Right lobe of liver (tissue), 4 donors: Measurements from ENCODE around the gene HUS1.

Source experiments
- CTCF ChIP-seq, 4 donors: fragments of 200-600 bp in 3 of 4; fragments of 450-650 bp in 1 of 4; IDR thresholded peaks; one replicate each; pipeline versions ENCODE4 v1.5.1 to v1.8.0; 2016 to 2022; ENCODE audit warnings: antibody characterized with exemption in 4 of 4, mild to moderate bottlenecking in 2 of 4
- POLR2A ChIP-seq: fragments of 450-650 bp; IDR thresholded peaks from one replicate; pipeline ENCODE4 v1.6.1; 2017; ENCODE audit warnings: antibody characterized with exemption, mild to moderate bottlenecking
- donor health status: DM: no; HTN: no; CAD: no.
- donor health status: DM: no; HTN: no; CAD: no.
- donor health status: DM: no; HTN: yes; CAD: no.

- TF ChIP-seq CTCF (IDR thresholded peaks at IDR 0.05) (no peak), POLR2A (no peak)
Measured at GRCh38 chr7:47947355-47947749, 32.1 kb downstream of the HUS1 start.
